NOMO-1 treated with DMSO at 0.1 percent for 48 hours (cell line): ENCODE measurements around the gene ZNF619.

Source experiments
- DNase-seq: peaks from one replicate; lab custom pipeline; 2025; ENCODE audit not compliant: unreplicated experiment; lab: John Stamatoyannopoulos, UW

ZNF619 gene

DNA sequence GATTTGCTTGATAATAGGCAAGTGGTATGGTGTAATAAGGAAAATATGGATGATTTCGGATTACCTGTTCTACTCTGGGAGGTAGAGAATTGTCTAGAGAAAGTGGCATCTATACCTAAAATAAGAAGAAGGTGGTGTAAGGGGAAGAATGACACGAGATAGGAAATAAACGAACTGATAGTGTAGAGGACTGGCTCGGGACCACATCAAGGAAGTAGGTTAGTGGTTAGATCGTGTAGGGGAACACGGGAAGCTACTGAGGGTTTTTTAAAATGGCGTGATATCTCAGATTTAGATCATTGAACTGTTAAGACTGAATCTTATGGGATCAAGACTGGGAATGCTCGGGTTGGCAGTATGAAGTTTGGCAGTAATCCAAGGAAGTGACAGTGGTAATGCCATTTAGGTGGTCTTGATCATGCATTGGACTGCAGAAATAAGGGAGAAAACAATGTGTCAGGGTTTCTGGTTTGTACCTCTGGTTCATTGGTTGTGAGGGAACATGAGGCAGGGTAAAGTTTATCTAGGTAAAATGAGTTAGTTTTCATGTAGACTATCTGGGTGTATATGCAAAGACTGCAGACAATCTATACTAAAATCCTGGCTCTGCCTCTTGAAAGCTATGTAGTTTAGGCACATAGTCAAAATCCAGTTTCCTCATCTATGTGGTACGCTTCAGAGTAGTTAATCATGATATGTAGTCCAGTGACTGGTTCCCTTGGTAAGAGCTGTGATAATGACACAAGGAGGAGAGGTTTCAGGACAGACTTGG lies 12.4 kb upstream of the ZNF619 start:
- DNase-seq, result no peak

DNA sequence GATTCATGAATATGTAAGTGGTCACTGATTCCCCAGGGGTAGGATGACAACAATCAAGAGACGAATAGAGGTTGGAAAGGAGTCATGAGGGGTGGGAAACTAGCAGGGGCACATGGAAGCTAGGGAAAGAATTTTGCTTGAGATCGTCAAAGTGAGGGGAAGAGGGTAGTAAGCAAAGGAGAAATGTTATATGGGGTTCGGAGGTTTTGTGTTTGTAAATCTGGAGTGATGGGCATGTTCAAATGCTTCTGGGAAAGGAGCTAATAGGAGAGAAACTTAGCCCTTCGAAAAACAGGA lies 11.9 kb upstream of the ZNF619 start:
- DNase-seq, result no peak

DNA sequence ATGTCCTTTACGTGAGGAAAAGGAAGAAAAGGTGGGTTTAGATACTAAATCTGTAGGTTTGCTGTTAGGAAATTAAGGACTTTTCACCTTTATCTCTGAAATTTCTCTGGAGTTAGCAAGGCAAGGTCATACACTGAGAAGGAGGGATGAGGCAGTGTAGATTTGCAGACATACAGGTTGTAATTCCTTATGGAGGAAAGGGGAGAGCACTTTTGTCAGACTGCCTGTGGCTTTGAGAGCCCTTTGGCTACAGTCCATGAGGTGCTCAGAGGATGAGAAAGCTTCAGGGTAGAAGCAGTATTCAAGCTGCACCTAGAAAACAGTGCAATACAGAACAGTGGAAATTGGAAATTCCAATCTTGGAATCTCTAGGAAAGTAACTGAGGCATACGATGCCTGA lies 11.5 kb upstream of the ZNF619 start:
- no peak for DNase-seq

DNA sequence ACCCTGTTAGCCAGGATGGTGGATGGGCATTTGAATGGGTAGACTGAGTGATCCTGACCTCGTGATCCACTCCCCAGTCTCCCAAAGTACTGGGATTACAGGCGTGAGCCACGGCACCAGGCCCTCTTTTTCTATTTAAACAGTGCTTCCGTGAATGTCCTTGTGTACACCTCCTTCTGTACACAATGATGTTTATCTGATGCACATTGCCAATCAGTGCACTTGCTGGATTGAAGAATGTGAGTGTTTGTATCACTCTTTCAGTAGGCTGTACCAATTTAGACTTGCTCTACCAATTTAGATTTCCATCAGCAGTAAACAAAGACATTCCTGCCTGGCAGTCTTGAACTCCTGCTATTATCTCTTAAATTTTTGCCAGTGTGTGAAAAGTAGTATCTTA lies 8.9 kb upstream of the ZNF619 start:
- DNase-seq, result no peak

DNA sequence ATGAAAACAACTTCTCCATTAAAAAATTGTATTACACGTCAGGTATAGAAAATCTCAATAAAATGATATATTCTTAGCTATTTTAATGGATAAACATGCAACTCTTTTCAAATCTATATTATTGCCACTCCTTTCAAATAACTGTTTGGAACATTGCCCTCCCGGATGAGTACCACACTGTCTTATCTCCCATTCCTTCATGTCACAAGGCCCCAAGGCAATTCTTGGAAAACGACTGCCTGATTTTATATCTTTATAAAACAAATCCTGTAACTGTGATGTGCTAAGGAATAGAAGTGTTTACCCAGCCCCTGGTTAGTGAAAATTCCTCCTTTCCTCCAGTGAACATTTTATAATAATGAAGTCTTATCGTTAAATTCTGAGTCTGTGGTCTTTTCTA lies 6.2 kb upstream of the ZNF619 start:
- DNase-seq, result no peak

DNA sequence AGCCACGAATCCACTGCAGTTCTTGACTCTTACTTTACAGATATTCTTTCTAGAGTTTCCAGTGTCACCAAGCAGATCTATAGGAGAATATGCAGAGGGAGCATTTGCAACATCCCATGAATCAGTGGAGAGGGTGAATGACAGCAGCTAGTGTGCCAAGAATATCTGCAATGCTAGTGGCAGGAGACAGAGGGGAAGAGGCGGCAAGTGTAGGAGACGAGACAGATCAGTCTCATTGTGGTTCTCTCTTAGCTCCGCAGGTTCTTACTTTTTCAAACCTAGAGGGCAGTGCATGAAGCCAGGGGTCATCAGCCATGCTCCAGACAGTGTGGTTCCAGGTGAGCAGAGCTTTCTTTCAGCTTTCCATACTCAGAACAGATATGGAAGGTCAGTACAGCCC lies 744 bp downstream of the ZNF619 start:
- DNase-seq, result peak; percentile 6

DNA sequence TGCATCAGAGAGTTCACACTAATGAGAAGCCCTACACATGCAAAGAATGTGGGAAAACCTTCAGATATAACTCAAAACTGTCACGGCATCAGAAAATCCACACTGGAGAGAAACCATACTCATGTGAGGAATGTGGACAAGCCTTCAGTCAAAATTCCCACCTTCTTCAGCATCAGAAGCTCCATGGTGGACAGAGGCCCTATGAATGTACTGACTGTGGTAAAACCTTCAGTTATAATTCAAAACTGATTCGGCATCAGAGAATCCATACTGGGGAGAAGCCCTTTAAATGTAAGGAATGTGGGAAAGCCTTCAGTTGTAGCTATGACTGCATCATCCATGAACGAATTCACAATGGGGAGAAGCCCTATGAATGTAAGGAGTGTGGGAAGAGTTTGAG lies 10.2 kb downstream of the ZNF619 start:
- DNase-seq, result no peak

DNA sequence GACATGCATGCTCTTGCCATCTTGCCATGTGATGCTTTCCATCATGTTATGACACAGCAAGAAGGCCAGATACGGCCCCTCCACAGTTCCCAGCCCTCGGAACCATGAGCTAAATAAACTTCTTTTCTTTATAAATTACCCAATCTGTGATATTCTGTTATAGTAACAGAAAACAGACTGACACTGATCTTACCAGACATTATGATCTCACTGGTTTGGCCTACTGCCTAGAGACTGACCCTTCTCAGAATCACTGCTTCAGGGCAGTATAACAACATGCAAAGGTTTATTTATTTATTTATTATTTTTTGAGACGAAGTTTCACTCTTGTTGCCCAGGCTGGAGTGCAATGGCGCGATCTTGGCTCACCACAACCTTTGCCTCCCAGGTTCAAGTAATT lies 14.0 kb downstream of the ZNF619 start:
- no peak for DNase-seq

DNA sequence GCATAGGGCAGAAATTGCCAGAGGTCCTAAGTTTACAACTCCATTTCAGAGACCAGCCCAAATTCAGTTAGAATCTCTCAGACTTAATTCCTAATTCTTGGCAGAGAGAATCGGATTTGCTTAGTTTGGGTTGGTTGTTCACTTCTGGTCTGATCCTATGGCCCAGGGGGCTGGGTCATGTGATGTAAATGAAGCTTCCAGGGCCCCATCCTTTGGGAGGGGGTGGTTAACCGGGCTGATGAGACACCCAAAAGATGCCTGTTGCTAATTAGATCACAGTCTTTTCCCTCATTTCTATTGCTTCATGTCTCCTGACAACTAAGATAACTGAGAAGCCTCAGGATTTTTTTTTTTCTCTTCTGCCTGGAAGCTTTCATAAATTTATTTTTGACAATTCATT lies 17.8 kb downstream of the ZNF619 start:
- DNase-seq, result no peak

DNA sequence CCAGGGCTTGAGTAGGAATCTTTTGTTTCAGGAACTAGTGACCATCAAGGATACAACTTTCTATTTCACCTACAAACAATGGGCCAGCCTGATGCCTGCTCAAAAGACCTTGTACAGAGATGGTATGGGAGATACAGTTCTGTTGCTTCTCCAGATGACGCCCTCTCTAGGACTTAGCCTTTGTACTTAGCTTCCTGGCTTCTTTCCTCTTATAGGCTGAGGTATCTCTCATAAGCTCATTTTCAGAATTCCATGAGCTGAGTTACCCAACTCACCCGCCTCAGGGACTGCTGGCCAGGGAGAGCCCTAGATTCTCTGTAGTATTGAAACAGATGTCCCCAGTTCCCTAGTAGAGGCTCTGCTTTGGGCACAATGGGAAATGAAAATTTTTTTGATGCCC lies 20.4 kb downstream of the ZNF619 start:
- DNase-seq, result no peak

DNA sequence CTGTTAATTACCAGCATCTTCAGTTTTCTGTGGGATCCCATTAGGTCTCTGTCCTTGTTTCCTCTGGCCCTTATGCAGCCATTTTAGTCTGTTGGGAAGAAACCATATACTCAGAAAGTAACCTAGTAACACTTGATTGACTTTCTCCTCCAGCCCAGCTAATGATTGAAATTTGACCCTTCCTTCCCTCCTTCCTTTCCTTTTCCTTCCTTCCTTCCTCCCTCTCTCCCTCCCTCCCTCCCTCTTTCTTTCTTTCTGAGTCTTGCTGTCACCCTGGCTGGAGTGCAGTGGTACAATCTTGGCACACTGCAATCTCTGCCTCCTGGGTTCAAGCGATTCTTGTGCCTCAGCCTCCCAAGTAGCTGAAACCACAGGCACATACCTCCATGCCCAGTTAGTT lies 23.0 kb downstream of the ZNF619 start:
- DNase-seq, result no peak

DNA sequence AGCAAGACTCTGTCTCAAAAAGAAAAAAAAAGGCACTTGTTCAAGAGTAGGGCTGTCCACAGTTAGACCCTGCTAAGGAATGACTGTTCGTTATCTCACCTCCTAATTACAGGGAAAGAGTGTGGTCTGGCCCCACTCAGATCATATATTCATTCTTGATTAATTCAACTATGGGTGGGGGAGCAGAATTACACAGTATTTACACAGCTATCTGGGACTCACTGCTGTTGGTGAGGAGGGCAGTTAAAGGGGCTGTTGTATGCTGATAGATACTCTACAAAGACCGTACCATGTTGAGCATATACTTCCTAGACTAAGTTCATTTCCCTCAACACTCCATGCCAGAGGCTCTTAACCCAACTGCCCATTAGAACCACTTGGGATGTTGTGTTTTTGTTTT lies 25.1 kb downstream of the ZNF619 start:
- DNase-seq, result no peak

DNA sequence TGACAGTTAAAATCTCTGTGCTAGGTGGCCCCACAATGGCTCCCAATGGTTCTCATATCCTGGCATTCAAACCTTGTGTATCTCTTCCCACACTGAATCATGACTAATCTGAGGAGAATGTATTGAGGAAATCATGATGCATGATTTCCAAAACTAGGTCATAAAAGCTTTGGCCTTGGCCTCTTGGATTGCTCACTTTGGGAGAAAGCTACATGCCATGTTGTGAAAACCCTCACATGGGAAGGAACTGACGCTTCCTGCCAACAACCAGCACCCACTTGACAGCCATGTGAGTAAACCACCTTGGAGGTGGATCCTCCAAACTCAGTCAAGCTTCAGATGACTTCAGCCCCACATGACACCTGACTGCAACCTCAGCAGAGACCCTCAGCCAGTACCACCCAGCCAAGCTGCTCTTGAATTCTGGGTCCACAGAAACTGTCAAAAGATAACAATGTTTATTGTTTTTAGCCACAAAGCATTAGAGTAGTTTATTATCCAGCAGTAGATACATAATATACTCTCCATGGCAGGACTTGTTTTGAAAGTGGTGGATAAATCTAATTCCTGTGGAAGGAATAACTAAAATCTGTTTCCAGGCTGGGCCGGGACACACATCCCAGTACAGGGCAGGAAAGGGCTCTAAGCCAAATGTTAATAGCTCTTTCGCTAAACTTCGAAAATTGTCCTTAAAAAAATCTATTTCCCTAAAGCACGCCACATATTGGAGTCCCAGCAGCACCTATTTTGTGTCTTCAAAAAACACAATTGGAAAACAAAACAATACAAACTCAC lies 27.9 kb downstream of the ZNF619 start:
- no peak for DNase-seq

DNA sequence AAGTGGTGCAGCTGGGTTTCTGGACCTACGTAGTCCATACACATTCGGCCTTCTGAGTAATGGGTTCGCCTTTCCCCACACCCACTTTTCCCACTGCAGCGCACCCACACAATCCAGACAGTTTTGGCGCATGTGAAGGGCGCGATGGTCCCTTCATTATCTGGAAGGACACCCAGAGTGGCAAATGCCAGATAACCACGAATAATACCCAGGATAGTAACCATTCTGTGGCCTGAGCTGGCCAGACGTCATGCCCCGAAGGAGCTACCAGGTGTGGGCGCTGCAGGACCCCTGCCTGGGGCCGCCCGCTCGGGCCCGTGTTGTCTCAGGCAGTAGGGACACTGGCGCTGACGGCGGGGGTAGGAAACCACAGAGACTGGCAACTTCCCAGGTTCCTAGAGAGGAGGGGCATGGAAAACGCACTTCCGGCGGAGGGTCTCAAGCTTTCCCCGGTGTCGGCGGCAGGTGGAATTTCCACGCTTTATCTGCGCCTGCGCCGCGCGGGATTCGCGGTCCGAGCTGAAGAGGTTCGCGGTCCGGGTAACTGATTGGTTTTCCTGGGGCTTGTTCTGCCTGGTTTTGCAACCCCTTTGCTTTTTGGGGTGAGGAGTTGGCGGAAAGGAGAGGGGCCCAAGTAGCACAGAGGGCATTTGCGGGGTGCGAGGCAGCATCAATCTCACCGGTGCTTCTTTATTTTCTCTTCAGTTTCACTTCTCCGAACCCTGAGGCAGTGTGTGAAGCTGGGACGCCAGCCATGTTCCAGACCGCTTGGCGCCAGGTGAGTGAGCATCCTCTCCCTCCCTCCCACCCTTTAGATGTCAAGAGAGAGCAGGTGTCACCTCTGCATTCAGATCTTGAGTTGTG lies 28.9 kb downstream of the ZNF619 start, which contains the start of gene ZNF620:
Gene ZNF620 (plus strand): TSS at position 441 of the 864 bp plus-strand sequence. CDS start 314 bp downstream, at position 755.
- DNase-seq, result peak; percentile 8

DNA sequence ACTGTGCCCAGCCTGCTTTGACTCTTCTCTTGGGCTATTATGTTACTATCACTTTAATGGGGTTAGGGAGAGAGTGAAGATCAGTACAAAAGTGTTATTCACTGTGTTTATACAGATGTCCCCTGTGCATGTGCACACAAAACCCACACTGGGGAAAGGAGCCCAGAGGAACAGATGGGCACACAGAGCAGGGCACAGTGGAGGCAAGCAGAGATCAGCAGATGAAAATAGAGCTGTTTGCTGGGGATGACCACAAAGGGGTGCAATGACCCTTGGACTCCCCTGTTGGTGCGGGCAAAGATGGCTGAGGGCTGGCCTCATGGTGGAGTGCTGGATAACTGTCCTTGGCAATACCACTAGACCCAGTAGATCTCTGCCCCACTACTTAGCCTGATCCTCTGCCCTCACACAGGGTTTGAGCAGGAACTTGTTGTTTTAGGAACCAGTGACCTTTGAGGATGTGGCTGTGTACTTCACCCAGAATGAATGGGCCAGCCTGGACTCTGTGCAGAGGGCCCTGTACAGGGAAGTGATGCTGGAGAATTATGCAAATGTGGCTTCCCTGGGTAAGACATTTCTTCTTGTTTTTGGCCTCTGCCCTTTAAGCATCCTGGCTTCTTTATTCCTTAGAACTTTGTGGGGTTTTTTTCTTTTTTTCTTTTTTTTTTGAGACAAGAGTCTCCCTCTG lies 34.3 kb downstream of the ZNF619 start:
- DNase-seq, result no peak

DNA sequence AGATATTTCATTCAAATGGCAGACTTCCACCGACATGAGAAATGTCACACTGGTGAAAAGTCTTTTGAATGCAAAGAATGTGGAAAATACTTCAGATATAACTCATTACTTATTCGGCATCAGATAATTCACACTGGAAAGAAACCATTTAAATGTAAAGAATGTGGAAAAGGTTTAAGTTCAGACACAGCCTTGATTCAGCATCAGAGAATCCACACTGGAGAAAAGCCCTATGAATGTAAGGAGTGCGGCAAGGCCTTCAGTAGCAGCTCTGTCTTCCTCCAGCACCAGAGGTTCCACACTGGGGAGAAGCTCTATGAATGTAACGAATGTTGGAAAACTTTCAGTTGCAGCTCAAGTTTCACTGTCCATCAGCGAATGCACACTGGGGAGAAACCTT lies 39.3 kb downstream of the ZNF619 start:
- DNase-seq, result no peak

DNA sequence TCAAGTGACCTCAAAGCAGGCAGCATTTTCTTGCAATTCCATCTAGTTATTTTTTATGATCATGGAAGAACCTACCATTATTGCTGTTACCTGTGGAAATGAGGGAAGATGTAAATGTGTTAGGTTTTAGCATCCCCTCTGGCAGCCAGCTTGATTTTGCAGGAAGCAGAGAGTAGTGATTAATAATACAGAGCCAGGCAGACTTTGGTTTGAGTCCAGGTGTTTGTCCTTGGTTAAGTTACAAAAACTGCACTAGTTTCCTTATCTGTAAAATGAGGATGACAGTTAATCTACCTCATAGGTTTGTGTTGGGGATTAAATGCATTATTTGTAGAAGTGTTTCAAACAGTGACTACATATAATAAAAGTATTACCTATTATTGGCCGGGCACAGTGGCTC lies 41.1 kb downstream of the ZNF619 start:
- no peak for DNase-seq

DNA sequence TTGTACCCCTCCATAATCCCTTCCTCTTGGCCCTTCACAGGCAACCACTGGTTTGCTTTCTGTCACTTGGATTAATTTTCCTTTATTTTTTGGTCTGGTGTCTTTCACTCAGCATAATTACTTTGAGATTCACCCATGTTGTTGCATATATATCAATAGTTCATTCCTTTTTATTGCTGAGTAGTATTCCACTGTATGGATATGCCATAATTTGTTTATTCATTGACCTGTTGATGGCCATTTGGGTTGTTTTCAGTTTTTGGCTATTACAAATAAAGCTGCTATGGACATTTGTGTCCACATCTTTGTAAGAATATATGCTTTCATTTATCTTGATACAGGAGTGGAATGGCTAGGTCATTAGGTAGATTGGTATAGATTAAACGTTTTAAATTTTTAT lies 41.9 kb downstream of the ZNF619 start:
- DNase-seq, result no peak

DNA sequence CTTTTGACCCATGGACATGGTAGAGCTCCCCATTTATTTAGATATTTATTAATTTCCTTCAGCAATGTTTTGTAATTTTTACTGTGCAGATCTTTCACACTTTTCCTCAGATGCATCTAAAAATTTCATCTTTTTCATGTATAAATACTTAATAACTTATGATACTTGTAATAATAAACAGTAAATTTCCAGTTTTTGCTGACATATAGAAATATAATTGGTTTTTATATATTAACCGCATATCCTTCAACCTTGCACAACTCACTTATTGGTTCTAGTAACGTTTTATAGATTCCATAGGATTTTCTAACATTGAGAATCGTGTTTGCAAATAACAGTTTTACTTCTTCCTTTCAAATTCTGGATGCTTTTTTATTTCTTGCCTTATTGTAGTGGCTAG lies 44.3 kb downstream of the ZNF619 start:
- DNase-seq, result no peak

DNA sequence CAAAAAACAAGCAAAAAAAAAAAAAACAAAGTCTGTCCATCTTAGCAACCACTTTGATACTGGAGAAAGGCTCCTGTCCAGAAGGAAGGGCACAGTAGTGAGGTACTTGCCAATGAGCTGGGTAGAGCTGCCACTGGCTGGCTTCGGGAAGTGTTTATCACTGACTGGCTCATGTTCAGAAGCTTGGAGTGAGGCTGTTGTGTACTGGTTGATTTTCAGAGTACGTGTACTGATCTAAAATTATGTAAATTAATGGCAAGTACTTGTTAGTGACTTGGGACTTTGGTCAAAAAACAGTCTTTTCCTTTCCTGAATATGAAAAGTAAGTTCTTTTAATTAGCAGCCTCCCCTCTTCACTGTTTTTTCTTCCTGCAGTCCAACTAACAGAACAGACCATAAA lies 46.9 kb downstream of the ZNF619 start:
- DNase-seq, result no peak

DNA sequence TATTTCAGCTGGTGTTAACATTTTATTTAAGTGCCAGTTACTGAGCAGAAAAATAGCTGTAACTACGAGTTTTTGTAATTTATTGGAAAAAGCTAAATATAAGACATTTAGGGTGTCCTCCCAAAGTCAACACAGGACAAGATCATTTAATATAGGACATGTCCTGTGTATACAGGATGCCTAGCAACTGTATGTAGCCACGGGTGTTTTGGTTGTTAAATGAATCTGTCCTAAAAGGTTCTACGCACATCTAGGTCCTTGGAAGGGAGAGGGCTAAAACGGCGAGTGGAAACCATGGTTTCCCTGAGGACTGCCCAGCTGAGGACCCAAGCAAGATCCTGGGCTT lies 47.3 kb downstream of the ZNF619 start:
- peak; percentile 19 for DNase-seq
